Activated CD8-positive, alpha-beta T cell treated with anti-CD3 and anti-CD28 coated beads for 36 hours (primary cell): ENCODE measurements around the gene PLA1A. TPM values are rescaled to one million over a fixed set of nuclear protein-coding genes. Genes with fewer than 3 reads are reported as not detected.
"Not testable (repeated sequence)": the region's sequence is repeated elsewhere in the genome, so short reads cannot be mapped to it uniquely, and the experiment has no call there.

Experiments
- ATAC-seq: fragments of 200-7000 bp; cut with Tn5 transposase; one replicate; pipeline ENCODE4 v1.10.0; 2021; ENCODE audit warnings: mild to moderate bottlenecking, moderate library complexity
- CTCF ChIA-PET: fragments of 350-600 bp; sonication (Branson Sonifier 250); formaldehyde crosslinking; loops from one replicate; lab custom pipeline; 2021; ENCODE audit warnings: antibody characterized with exemption; lab: Charles Lee
- POLR2A ChIA-PET: fragments of 350-600 bp; sonication (Branson Sonifier 250); formaldehyde crosslinking; loops from one replicate; lab custom pipeline; 2021; ENCODE audit warnings: antibody characterized with exemption; lab: Charles Lee
- DNase-seq: peaks from one replicate; pipeline ENCODE4 v3.0.0-alpha.2; 2020
- H3K27ac Mint-ChIP-seq: one replicate; pipeline ENCODE4 v1.8.0; 2021; ENCODE audit warnings: mild to moderate bottlenecking, mixed read lengths
- H3K27me3 Mint-ChIP-seq: one replicate; pipeline ENCODE4 v1.8.0; 2021; ENCODE audit warnings: mixed read lengths
- H3K36me3 Mint-ChIP-seq: one replicate; pipeline ENCODE4 v1.8.0; 2021; ENCODE audit warnings: low read depth, mixed read lengths
- H3K4me1 Mint-ChIP-seq: one replicate; pipeline ENCODE4 v1.8.0; 2021; ENCODE audit warnings: low read depth, mixed read lengths
- H3K4me3 Mint-ChIP-seq: one replicate; pipeline ENCODE4 v1.8.0; 2021; ENCODE audit warnings: mild to moderate bottlenecking, moderate library complexity, mixed read lengths
- H3K9me3 Mint-ChIP-seq: one replicate; pipeline ENCODE4 v1.8.0; 2021; ENCODE audit warnings: mixed read lengths
- CTCF ChIP-seq: fragments of 200-600 bp; IDR thresholded peaks from one replicate; pipeline ENCODE4 v1.8.0; 2022; ENCODE audit warnings: antibody characterized with exemption, mild to moderate bottlenecking
- intact Hi-C: fragments of 100-400 bp; cut with micrococcal nuclease; formaldehyde crosslinking; loops from one replicate; pipeline ENCODE4 v1.10.0; 2022
- total RNA-seq, 2 experiments: library from RNA; stranded (reverse); gene quantifications; one replicate each; pipeline ENCODE4 v1.2.3, GENCODE V29; 2021

PLA1A gene
- not detected for total RNA-seq

GRCh38 chr3:119597548-119598288, at the start of gene PLA1A:
PLA1A (plus strand) TSS chr3:119597885; CDS start chr3:119597914, 29 bp downstream.
- H3K27me3 Mint-ChIP-seq = peaks cover 1% of the 10 kb centered on the region

GRCh38 chr3:119548341-119548740, 49.3 kb upstream of the PLA1A start:
- Mint-ChIP-seq H3K27ac (no peak overlapping the region), H3K4me3 (no peak overlapping the region), H3K9me3 (no peaks in the 10 kb centered on the region), H3K27me3 (no peaks in the 10 kb centered on the region), H3K36me3 (peaks cover 7% of the 10 kb centered on the region), H3K4me1 (no peaks in the 10 kb centered on the region)
- no peak for TF ChIP-seq CTCF
- no peak for ATAC-seq
- no peak for DNase-seq
- CTCF ChIA-PET = no interaction called here
- POLR2A ChIA-PET = no interaction called here
- intact Hi-C loops = no loop called here

More at GRCh38 chr3:119597548-119598288, at the start of gene PLA1A:
- H3K9me3 Mint-ChIP-seq = no peaks in the 10 kb centered on the region
- no peak within 1 kb of the TSS for H3K4me3 Mint-ChIP-seq
- peak within 1 kb of the TSS; percentile 21 for H3K27ac Mint-ChIP-seq
- CTCF ChIA-PET = no interaction called here
- no peaks in the 10 kb centered on the region for H3K36me3 Mint-ChIP-seq
- TF ChIP-seq CTCF = no peak
- POLR2A ChIA-PET = no interaction called here
- peaks cover 23% of the 10 kb centered on the region for H3K4me1 Mint-ChIP-seq
- intact Hi-C loops = no loop called here
- DNase-seq (no peak), ATAC-seq (no peak)

GRCh38 chr3:119550192-119550910, 47.3 kb upstream of the PLA1A start:
- Mint-ChIP-seq H3K36me3 (peaks cover under 1% of the 10 kb centered on the region), H3K4me3 (no peak overlapping the region), H3K27ac (no peak overlapping the region), H3K4me1 (peaks cover 8% of the 10 kb centered on the region), H3K9me3 (no peaks in the 10 kb centered on the region), H3K27me3 (no peaks in the 10 kb centered on the region)
- ChIA-PET CTCF (interaction anchor here (1.0 to 1.5 kb wide), 3 partner anchors 10 to 131 kb away, joined by 3 to 4 read pairs (median 3); no protein-coding TSS in a partner anchor), POLR2A (no interaction called here)
- ATAC-seq = no peak
- no peak for DNase-seq
- TF ChIP-seq CTCF = no peak
- intact Hi-C loops = no loop called here

GRCh38 chr3:119551598-119551997, 46.1 kb upstream of the PLA1A start:
- ATAC-seq = no peak
- H3K4me3 Mint-ChIP-seq = no peak overlapping the region
- ChIA-PET POLR2A (interaction anchor here (1.5 kb wide), 1 partner anchor 82 kb away, joined by 3 read pairs; no protein-coding TSS in a partner anchor), CTCF (interaction anchor here (1.5 kb wide), 1 partner anchor 129 kb away, joined by 3 read pairs; no protein-coding TSS in a partner anchor)
- no peak overlapping the region for H3K27ac Mint-ChIP-seq
- peaks cover 13% of the 10 kb centered on the region for H3K4me1 Mint-ChIP-seq
- intact Hi-C loops = no loop called here
- H3K9me3 Mint-ChIP-seq = no peaks in the 10 kb centered on the region
- no peak for TF ChIP-seq CTCF
- H3K27me3 Mint-ChIP-seq = no peaks in the 10 kb centered on the region
- H3K36me3 Mint-ChIP-seq = peaks cover 10% of the 10 kb centered on the region
- no peak for DNase-seq

GRCh38 chr3:119552928-119553327, 44.8 kb upstream of the PLA1A start:
- POLR2A ChIA-PET, intact Hi-C loops, DNase-seq, H3K9me3 Mint-ChIP-seq, H3K27ac Mint-ChIP-seq, H3K4me3 Mint-ChIP-seq, ATAC-seq, H3K27me3 Mint-ChIP-seq, CTCF ChIA-PET: not testable (repeated sequence)
- H3K36me3 Mint-ChIP-seq = peaks cover 13% of the 10 kb centered on the region
- H3K4me1 Mint-ChIP-seq = peaks cover 26% of the 10 kb centered on the region
